ENCODE results near the gene DUSP11.
"Not testable (repeated sequence)": the region's sequence is repeated elsewhere in the genome, so short reads cannot be mapped to it uniquely, and the experiment has no call there.

The DUSP11 gene

DNA sequence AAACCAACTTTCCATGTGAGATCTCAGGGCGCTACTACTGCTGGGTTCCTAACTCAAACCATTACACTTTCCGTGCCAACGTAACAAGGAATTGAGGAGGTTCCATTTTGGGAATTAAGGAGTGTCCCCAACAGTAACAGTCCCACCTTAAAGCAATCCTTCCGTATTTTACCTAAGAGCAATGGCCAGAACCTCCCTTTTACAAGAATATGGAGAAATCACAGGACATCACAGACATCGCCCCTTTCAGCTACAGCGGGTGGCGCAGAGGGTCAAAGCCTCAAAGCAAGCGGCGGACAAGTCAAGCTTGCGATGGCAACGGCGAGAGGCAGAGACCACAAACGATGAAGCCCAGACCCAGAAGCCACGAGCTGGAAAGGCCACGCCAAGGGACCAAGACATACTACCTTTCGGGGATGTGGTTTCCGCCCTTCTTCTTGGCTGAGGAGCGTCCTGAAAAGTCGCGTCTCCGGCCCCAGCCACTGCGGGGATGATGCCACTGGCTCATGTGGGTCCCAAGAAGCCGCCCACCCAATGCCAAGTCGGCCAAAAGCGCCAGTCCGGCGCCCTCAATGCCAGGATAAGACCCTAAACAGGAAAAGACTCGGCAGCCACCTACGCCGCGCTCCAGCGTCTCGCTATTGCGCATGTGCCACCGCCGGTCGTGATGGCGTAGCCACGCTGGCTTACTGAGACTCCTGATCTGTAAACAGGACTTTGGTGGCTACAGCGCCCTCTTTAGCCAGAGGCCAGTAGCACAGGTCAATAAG is at the start of gene DUSP11:
DUSP11 (minus strand) TSS at position 637 of the 770 bp plus-strand sequence; CDS start at position 508, 129 bp downstream.
- peak; percentile 89 for DNase-seq

DNA sequence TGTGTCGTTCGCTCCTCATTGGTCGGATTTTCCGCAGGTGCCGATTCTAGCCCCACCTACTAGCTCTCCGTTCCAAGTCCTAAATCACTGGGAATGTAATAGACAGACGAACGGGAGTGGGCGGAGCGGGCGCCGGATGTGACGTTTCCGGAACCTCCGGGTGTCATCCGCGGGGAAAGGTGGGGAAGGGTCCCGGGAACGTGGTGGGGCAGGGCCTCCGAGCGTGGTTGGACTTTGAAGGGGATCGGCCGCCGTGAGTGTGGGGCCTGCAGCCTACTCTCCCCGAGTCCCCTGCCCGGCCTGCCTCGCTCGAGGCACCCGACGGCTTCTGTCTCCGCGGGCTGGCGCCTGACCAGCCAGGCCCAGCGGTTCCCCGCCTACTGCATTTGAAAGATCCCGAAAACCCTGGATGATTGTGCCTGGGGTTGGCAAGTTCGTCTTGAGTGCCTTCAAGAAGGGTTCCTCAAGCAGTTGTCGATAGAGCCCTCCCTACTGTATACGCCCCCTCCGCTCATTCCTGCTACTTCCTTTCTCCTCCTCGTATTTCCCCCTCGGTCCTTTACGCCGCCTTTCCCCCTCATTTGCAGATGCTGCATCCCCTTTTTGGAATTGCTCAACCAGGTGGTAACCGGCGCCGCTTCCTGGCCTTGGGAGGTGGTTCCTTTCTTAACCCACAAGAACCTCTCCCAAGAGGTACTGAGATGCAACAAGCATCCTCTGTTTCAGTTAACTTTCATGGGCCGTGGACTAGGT is 49.1 kb upstream of the DUSP11 start, which contains the start of gene STAMBP:
STAMBP (plus strand) TSS at position 144 of the 753 bp plus-strand sequence. CDS start 1,896 bp downstream, outside the sequence.
- DNase-seq, result peak; percentile 91

DNA sequence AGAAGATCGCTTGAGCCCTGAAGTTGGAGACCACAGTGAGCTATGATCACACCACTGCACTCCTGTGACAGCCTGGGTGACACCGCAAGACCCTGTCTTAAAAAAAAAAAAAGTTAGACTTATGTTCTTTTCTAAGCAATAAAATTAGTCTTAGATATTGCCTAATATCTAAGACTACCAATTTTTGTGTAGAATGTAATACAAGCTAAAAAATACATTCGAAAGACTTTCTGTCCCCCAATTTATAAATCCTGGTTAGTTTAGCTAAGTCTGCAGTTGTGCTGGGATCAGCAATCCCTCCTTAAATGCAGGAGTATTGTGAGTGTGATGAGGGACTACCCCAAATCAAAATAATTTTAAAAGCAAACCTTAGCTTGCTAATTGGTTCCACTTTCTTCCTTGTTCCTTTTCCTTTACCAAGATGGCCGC is 48.5 kb upstream of the DUSP11 start:
- DNase-seq, result no peak

DNA sequence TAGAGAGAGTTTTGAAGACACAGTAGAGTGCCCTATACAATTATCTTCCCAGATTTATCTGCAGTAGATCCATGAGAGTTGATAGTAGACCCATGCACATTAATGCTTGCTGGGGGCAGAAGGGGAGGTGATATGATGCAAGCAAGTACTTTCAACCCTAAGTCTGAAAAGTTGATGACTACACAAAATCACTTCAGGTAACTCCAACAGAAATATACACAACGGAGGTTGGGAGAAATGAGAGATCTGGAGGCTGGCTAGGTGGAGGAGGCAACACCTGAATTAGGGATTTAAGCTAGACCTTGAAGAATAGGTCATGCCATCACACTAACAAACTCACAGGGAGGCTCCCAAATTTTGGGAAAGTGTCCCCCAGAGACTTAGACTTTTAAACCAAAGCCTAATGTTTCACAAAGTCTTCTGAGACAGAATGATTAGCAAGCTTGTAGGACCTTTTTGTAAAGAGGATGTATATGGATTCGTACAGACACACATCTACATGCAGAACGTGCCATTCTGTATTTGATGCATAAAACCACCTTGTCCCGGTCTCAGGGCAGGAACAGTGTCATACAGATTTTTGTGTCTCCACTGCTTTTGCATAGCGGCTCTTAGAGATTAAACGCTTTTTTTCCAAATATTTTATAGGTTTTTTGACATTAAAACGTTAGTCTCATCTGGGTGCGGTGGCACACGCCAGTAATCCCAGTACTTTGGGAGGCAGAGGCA is 47.9 kb upstream of the DUSP11 start:
- no peak for DNase-seq

DNA sequence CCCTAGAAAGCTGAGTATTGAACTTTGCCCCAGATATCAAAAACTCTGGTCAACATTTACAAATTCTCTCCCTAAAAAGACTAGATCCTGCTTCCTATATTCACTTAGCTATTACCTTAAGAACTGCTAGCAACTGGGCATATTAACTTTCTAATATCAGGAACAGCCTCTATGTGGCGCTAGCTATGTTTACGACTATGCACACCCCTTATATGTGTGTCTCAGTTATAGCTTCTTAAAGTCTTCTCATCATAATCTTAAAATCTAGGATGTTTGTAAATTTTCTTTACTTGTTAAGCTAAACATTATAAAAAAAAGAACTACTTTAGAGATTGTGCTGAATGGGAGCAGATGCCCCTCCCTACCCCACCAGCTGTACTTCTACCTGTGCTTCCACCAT is 47.1 kb upstream of the DUSP11 start:
- peak; percentile 26 for DNase-seq

DNA sequence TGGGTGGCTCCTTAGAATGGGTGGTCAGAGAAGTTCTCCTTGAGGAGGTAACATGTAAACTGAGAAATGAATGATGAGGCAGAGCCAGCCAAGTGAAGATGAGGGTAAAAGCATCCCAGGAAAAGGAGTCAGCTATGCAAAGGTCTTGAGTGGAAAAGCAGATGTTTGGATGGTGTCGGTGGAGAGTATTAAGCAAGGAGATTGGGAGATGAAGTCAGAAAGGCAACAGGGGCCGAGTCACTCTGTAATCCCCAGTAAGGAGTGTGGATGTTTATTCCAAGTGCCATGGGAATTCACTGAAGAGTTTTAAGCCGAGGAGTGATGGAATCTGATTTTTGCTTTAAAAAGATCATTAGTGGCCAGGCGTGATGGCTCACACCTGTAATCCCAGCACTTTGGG is 45.5 kb upstream of the DUSP11 start:
- DNase-seq, result no peak

DNA sequence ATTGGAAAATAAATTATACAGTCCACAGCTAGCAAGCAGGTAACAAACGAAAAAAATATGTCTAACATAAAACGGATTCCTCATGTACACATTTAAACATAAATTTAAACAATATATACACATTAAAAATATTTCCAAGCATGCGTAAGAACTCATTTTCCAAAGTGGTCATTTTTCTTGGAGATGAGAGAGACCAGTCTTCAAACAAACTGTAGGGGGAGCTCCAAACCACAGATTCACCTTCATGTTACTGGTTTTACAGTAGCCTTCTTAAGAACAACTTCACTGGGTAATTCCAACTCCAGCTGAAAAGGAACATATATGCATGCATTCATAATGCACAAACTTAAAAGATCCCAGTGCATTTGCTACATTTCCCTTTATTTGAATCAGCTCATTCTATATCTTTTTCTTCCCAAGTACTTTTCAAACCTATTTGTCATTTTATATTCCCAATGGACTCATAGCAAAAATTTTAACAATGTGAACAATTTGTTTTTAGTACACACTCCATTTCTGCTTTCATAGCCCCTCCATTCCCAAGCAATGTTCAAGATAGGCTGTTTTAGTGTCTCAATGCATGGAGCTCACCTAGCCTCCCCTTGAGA is 44.1 kb upstream of the DUSP11 start:
- peak; percentile 47 for DNase-seq

DNA sequence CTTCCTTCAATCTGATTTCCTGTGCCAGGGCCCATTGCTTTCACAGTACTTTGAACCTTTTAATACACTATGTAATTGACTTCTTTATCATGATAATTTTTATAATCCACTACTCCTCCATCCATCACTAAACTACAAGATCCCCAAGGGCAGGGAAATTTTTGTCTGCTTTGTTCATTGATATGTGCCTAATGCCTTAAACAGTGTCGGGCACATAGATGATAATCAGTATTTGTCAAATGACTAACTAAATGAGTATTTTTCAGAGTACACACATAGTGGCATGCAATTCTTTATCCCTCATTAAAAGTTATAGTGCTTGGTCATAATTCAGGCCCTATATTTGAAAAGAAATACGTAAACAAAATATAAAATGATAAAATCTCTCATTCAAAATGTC is 43.5 kb upstream of the DUSP11 start:
- DNase-seq, result no peak

DNA sequence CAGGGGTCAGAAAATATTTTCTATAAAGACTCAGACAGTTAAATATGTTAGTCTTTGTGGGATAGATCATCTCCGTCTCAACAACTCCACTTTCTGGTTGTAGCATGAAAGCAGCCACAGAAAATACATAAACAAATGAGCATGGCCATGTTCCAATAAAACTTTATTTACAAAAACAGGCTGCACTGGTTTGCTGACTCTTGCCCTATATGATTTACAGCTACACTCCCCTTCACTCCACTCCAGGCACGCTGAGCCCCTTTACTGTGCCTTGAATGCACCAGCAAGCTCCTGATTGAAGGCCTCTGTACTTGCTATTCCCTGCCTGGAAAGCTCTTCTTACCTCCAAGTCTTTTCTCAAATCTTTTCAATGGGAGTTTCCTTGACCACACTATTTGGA is 43.1 kb upstream of the DUSP11 start:
- DNase-seq, result no peak

DNA sequence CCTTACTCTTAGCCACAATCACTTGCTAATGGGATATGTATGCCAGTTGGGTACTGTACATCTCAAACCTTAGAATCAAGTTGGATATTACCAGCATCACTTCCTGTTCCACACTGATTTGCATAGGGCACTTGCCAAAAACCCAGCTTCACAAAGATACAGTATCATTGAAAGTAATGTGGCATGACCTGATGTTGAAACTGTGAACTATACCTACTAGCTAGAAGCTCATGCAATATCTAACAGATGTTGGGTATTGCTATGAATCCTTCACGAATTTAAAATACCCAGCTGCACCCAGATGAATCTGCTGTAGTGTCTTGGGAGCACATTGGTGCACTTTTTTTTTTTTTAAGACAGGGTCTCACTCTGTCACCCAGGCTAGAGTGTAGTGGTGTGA is 42.4 kb upstream of the DUSP11 start:
- DNase-seq, result no peak

DNA sequence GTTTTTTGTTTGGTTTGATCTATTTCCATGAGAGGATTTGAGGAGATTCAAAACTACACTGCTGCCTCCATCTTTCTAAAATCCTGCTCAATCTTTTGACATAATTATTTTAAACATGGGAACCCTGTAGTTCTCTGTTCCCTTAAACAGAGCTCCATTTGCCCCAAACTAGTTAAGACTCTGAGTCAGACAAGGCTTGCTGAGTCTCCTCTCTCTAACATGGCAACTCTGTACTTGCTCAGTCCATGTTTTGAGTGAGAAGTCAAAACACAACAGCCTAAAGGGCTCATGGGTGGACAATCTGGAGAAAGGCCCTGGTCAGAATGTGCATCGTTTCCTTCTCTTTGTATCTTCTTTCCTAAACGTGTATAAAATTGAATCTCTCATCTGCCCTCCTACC is 41.8 kb upstream of the DUSP11 start:
- no peak for DNase-seq

DNA sequence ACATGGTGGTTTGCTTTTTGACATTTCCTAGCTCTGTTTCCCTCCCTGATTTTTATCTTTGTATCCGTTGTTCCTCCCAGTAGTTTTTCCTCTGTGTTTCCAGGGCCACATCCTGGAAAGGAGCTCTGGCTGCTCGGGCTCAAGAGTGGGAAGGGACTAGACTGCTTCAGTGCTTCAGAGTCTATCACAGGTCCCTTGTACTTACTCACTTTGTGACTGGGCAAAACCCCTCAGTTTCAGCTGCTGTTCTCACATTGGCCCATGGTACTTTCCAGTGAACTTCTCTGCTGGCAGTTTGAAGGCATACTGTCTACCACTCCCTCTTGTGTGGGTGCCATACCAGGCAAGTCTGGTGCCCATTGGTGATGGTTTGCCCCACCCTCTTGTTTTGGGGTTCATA is 41.3 kb upstream of the DUSP11 start:
- no peak for DNase-seq

DNA sequence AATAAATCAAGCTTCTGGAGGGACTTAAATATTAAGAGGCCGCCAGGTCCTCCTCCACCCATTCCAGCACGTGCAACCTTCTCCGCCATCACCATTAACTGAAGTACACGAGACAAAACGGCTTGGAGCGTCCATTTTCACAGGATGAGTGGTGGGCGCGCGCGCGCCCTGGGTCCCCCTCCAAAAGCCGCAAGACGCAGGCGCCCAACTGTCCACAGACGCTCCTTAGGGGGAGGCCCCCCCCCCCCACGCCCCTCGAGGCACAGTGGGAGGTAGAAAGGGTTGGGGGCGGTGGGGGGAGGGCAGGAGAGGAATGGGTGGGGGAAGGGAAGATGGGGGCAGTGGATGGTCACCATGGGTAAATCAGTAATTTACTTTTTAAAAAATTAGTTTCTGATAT is 38.4 kb upstream of the DUSP11 start:
- no peak for DNase-seq

DNA sequence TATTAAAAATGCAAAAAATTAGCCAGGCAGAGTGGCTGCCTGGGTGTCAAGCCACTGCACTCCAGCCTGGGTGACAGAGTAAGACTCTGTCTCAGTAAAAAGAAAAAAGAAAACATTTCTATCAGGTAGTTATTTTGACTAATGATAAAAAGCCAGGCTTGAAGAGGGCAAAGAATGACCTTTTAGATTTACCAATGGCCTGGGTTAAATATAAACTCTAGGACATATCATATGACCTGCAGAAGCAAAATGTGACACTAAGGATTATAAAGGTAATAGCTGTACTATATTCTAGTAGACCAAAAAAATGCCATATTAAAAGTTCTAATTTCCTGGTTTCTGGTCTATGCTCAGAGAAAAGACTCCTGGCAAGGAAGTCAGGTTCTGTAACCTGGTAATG is 32.7 kb upstream of the DUSP11 start:
- no peak for DNase-seq

DNA sequence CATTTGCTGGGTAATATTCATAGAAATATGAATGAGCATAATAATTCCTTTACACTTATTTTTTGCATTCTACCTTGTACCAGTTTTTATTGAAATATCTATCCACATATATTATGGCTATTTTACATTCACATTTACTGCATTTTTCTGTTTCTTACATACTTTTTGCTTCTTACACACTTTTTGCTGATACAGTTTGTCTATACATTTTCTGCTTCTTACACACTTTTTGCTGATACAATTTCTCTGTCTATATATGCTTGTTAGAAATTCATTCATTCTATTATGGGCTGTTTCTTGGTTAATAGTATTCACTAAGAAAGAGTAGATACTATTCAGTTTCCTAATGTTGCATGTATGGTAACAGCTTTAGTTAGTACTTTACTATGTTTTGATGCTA is 32.0 kb upstream of the DUSP11 start:
- DNase-seq, result no peak

DNA sequence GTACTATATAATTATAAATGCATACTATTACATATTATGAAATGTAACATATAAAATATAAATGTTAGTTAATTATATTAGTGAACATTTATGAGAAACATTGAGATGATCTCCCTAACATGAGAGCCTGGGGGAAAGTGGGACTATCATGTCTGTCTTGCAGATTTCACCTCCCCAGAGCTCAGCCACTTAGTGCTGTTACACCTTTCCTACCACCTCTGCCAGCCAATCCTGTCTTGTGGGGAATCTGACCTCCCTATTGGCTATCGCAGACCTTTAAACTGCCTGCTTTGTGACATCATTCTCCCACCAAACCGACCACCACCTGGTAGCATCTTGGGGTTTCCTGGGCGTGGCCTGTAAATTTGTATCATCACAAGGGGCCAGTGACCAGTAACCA is 4.0 kb upstream of the DUSP11 start, which contains the start of gene C2orf78:
C2orf78 (plus strand) TSS at position 301 of the 400 bp plus-strand sequence. CDS start 127 bp downstream, outside the sequence.
- not testable (repeated sequence) for DNase-seq

DNA sequence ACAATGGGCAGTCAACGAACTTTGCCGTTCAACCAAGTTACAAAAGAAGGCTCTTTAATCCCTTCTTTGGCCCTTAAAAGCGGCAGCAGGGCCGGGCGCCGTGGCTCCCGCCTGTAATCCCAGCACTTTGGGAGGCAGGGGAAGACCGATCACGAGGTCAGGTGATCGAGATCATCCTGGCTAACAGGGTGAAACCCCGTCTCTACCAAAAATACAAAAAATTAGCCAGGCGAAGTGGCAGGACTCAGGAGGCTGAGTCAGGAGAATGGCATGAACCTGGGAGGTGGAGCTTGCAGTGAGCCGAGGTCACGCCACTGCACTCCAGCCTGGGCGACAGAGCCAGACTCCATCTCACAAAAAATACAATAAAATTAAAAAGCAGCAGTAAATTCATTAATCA is 3.5 kb upstream of the DUSP11 start:
- DNase-seq, result not testable (repeated sequence)

DNA sequence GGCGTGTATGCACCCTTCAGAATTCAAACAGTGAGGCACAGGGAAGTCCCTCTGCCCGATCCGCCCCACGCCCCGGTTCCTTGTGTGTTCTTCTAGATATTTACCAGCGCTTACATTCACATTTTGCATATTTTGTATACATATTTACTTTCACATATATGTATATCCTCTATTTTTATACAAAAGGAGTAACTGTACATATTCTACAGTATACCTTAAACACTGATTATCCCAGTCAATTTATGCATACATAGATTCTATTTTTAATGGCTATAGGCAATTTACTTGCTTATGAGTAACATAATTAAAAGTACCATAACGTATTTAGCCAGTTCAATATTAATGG is 307 bp upstream of the DUSP11 start:
- DNase-seq, result no peak

DNA sequence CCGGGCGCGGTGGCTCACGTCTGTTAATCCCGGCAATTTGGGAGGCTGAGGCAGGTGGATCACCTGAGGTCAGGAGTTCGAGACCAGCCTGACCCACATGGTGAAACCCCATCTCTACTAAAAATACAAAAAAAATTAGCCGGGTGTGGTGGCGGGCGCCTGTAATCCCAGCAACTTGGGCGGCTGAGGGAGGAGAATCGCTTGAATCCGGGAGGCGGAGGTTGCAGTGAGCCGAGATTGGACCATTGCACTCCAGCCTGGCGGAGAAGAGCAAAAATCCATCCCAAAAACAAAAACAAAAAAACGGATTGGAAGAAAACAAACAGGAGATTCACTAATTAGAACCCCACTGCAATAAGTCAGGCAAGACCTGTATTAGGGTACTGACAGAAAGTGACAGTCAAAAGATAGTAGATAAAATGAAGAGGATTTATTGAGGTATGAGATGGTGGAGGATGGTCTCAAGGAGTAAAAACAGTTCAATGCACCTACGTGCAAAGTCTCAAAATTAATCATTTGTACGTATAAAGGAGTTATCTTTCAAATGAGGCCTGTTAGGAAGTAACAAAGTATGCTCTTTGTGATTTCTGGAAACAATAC is 936 bp downstream of the DUSP11 start:
- DNase-seq, result not testable (repeated sequence)

DNA sequence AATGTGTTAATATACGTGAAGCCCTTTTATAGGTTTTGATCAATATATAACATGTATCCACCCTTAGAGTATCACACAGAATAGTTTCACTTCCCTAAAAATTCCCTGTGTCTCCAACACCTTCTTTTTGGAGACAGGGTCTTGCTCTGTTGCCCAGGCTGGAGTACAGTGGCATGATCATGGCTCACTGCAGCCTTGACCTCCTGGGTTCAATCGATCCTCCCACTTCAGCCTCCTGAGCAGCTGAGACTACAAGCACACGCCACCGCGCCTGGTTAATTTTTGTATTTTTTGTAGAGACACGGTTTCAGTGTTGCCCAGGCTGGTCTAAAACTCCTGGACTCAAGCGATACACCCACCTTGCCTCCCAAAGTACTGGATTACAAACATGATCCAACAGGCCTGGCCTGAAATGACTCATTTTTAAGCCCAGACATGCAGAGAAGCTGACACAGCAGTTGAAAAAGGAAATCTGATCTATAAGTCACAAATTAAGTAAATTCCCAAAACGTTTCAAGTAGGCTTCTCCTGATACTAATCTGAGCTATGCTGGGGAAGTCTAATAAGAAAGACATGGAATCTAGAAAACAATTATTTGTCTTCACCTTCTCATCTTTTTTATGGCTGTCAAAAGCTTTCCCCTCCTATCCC is 2.9 kb downstream of the DUSP11 start:
- DNase-seq, result no peak

DNA sequence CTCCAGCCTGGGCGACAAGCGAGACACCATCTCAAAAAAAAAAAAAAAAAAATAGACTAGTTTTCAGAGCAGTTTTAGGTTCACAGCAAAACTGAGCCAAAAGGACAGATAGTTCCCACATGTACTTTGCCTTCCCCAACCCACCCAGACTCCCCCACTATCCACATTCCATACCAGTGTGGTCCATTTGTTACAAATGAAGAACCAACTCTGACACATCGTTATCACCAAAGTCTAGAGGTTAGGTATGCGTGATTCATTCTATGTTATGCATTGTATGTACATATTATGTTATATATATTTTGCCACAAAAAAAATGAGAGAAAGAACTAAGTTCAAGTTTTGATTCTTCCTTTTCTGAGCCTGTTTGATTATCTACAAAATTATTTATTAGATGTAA is 3.5 kb downstream of the DUSP11 start:
- DNase-seq, result no peak

DNA sequence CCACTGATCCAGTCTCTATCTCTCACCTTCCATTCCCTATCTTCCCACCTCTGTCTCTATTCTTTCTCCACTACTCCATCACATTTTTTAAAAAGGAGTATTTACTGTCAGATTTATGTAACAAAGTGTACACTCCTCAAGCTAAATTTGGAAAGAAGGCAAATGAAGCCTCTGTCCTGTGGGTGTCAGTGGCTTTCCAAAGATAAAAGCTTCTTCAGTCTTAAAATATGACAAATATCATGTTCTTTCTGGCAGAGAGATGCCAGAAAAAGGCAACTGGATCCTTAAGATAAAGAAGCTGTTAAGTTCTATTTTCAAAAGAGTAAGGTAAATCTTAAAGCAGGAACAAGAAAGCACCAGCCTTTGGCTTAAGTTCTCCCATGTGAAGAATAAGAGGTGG is 7.1 kb downstream of the DUSP11 start:
- no peak for DNase-seq

All from GDM1 (cell line).